Embryonic facial prominence (tissue), 1 donor: Measurements from ENCODE around the gene NR2C2.
"Not testable (repeated sequence)": the region's sequence is repeated elsewhere in the genome, so short reads cannot be mapped to it uniquely, and the experiment has no call there.

ENCODE experiments used
- DNase-seq: peaks from one replicate; pipeline ENCODE4 v3.0.0-alpha.2; 2016; ENCODE audit errors: extremely low spot score

Gene NR2C2

DNA sequence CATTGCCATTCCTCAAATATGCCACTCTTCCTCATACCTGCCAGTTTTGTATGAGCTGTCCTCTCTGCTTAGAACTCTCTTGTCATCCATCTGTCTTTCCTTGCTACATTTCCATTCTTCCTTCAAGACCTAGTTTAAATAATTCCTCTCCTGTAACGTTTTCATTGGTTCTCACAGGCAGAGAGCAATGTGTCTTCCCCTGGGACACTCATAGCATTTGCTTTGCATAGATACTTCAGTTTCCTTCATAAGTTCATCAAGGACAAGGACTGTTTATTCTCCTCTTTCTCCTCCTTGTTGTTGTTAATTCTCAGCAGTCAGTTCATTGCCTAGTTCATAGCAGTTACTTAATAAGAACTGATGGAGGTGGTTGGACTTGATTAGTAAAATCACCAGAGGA, 10.5 kb downstream of the NR2C2 start:
- DNase-seq: no peak

- no peak for DNase-seq
These were observed 12.1 kb downstream of the NR2C2 start for GRCh38 chr3:14959359-14959943.

- no peak for DNase-seq
These were observed 15.4 kb downstream of the NR2C2 start for GRCh38 chr3:14962762-14963161.

GRCh38 chr3:14967285-14967684, 19.9 kb downstream of the NR2C2 start:
- DNase-seq: no peak

DNA sequence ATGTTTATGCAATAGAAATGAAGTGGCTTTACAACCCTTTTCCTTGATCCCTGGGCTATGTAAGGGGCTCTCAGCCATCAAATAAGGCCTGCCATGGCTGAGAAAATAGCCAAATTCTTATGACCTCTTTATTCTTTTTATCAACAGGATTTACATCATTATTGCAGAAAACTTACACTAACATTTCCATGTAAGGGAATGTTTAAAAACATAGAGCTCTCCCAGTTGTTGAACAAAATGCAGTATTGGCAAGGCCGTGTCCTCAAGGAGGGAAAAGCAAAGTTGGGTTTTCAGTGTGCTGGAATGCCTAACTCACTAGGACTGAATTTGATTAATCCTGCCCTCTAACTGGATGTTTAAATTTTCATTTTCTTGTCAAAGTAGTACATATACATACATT, 22.3 kb downstream of the NR2C2 start:
- no peak for DNase-seq

DNA sequence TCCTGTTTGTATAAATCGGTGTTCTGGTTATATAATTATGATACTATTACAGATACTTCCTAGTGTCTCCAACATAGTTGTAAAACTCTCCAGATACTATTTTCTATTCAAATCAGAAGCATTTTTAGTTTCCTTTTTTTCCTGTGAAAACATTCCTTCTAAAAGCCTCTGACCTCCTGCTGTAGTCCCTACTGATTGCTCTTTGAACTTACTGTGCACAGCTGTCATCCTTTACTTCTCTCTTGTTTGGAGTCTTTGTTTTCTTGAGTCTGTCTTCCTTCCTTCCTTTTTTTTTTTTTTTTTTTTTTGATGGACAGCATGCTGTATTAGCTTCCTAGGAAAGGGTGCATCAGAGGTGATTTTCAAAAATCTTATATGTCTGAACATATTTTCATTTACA, 28.9 kb downstream of the NR2C2 start:
- DNase-seq: no peak

DNA sequence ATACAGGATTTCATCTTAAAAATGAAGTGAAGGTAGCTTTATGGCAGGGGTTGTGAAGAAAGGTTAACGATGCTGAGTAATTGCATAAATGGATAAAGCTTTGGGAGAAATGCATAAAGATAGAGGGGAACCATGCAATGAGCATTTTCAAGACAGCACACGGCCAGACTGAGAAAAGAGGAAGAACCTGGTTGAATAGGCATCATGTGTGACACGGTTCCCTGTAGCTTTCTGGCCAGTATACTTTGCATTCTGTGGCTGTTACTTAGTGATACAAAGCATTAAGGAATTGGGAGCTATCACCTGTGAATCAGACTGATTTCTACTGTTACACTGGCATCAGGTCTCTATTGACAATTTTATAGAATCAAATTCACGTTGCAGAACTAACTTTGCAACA, 33.3 kb downstream of the NR2C2 start:
- no peak for DNase-seq

DNA sequence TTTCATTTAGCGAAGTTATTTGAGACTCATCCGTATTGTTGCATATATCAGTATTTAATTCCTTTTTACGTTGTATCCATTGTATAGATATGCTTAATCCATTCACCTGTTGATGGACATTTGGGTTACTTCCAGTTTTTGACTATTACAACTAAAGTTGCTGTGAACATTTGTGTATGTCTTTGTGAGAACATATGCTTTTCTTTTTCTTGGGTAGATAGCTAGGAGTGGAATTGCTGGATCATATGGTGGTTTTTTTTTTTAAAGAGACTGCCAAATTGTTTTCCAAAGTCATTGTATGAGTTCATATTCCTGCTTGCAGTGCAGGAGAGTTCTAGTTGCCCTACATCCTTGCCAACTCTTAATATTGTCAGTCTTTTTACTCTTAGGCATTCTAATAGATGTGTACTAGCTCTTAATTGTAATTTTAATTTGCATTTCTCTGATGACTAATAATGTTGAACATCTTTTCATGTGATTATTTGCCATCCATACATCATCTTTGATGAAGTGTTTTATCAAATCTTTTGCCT, 37.3 kb downstream of the NR2C2 start:
- no peak for DNase-seq

DNA sequence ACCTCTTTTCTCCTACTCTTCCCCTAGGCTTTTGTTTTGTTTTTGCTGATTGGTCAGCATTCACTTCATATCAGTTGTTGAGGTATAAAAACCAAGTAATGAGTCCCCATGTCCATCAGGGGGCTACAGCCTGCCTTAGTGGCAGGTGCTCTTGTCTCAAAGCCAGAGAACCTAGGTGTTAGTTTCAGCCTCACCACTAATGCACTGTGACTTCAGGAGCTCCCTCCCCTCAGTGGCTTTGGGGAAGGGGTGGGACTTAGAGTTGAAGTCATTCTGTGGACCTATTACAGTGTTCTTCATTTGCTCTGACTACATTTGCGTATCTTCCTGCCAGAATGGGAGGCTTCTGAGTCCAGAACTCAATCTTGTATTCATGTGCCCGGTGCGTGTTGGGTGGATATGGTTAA, 41.6 kb downstream of the NR2C2 start:
- no peak for DNase-seq

DNA sequence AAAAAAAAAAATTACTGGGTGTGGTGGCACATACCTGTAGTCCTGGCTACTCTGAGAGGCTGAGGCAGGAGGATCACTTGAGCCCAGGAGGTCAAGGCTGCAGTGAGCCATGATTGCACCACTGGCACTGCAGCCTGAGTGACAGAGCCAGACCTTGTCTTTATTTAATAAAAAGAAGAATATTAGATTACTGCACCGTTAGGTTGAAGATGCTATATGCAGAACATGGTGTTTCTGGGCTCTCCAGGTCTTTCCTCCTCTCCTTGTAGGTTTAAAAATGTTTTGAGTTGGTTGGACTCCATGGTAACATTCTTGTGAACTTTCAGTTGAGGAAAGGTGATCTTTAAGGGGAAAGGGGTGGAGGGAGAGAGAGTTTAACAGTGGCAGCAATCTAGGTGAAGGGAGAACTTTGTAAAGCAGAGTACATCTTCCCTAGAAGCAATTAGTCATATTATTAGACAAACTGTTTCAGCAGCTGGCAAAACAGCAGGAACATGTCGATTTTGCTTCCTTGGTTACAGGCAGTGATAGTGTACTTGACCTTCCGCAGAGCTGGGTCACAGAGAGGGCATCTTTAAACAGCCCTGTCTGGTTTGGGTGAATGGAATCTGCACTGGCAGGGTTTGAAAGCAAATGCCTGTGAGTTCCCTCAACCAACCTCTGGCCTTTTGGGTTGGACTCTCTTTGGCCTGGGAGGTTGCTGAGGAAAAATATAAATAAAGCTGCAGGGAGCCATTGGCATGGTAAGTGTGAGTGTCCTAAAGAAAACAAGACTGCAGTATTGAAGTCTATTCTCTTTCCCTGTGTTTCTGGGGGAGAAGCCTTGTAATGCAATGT, 42.8 kb downstream of the NR2C2 start:
- no peak for DNase-seq

DNA sequence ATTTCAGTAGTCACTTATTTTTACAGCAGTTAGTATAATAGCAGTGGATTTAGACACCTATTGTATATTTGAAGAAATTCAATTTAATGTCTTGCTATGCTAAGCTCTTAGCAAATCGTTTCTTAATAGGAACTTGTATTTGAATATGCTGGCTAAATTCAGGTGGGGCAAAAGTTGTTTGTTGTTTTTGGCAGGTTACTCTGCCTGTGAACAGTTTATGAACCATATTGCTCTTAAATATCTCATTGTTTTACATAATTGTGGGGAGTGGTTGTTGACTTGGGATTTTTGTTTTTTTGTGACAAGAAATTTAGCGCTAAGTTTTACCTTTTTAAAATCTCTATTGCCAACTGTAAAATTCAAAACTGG, 43.4 kb downstream of the NR2C2 start:
- no peak for DNase-seq

DNA sequence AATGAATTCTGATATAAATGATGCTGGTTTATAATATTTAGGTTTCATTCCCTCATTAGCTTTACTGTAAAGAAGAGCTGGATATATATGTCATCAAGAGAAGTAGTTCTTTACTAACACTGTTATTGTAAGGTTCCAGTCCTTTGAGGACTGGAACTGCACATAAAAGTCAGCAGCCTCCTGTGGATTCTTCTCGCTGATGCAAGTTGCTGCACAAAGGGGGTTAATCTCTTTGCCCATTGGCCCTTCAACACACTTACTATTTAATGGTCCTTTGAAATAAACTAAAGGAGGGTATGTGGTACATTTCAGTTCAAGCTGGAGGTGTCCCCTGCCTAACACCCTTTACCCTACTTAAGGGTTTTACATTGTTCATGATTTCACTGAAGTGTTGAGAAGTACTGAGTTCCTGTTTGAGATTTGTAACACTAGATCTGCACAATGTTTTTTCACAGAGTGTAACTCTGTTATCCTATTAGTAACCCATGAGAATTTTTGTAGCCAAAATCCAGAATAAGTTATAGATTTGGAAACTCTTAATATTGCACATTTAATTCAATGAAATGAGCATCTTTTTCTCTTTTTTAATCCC, 43.9 kb downstream of the NR2C2 start:
- DNase-seq: no peak

DNA sequence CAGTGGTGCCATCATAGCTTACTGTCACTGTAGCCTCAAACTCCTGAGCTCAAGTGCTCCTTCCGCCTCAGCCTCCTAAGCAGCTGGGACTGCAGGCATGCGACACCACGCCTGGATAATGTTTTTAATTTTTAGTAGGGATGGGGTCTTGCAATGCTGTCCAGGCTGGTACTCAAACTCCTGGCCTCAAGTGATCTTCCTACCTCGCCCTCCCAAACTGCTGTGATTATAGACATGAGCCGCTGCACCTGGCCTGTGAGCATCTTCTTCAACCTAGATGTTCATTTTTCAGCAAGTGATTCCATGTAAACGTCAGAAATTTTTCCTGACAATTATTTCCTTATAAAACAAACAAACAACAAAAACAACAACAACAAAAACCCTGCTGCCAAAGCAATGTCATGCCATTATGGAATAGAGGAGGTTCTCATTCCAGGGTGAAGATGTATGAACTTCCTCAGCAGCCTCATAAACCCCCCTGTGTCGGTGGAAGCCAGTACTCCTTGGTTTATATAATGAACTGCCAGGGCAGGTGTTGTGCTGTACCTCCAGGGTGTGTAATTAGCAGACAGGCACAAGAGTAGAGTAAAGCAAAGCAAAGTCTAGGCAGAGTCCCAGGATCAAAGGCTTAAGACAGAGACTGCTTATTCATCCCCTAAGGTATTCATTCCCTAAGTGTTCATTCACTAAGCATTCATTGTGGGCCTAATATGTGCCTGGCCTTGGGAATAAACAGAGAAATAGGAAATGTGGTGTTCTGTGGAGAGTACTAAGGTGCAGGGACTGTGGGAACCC, 44.6 kb downstream of the NR2C2 start:
- no peak for DNase-seq

DNA sequence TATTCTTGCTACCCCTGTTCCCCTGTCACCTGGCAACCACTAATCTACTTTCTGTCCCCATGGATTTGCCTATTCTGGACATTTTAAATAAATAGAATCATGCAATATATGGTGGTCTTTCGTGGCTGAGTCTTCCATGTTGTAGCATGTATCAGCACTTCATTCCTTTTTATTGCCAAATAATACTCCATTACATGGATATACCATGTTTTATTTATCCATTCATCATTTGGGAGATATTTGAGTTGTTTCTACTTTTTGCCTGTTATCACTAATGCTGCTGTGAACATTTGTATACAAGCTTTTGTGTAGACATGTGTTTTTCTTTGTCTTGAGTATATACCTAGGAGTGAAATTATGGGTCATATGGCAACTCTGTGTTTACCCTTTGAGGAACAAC, 50.6 kb downstream of the NR2C2 start:
- no peak for DNase-seq

DNA sequence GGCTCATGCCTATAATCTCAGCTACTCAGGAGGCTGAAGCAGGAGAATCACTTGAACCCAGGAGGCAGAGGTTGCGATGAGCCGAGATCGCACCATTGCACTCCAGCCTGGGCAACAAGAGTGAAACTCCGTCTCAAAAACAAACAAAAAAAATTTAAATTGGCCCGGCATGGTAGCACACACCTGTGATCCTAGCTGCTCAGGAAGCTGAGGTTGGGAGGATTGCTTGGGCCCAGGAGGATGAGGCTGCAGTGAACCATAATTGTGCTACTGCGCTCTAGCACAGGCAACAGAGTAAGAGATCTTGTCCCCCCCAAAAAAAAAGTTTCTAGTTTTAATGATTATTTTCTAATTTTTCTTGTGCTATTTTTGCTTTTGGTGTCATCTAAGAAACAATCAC, 51.8 kb downstream of the NR2C2 start:
- DNase-seq: not testable (repeated sequence)

DNA sequence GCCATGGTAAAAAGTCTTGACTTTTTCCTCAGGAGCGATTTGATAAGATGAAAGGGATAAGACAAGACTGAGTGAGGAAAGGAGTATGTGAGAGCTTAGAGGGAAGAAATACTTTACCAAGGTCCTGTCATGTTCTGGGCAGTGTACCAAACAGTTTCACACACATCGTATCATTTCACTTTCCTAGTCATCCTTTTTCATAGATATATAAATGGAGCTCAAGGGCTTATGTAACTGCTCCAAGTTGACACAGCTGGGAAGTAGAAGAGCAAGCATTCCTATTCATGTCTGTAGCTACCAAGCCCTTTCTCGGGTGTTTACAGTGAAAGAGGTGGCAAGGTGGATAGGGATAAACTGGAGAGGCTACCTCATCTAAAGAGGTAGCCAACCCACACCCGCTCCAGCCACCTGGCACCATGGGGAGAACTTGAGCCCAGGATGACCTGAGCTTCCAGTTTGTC, 60.3 kb downstream of the NR2C2 start:
- no peak for DNase-seq

- no peak for DNase-seq
These were observed 61.8 kb downstream of the NR2C2 start for GRCh38 chr3:15009167-15009566.

- DNase-seq: no peak
These were observed 63.3 kb downstream of the NR2C2 start for GRCh38 chr3:15010664-15011063.

GRCh38 chr3:15011174-15011573, 63.8 kb downstream of the NR2C2 start:
- no peak for DNase-seq

- no peak for DNase-seq
These were observed 67.4 kb downstream of the NR2C2 start for GRCh38 chr3:15014606-15015328.

GRCh38 chr3:15015456-15015855, 68.1 kb downstream of the NR2C2 start:
- no peak for DNase-seq
